HUES6 (cell line): Measurements from ENCODE around the gene MAP4K3.

ENCODE experiments used
- H3K27ac ChIP-seq: 2 replicates; pipeline ENCODE4 v1.7.0; 2013; ENCODE audit warnings: low read depth, mild to moderate bottlenecking, low read length, inconsistent platforms
- H3K27me3 ChIP-seq: 2 replicates; pipeline ENCODE4 v1.6.1; 2013; ENCODE audit warnings: low read length; ENCODE audit not compliant: control insufficient read depth, insufficient read depth
- H3K36me3 ChIP-seq: 2 replicates; pipeline ENCODE4 v1.6.1; 2013; ENCODE audit warnings: low read length; ENCODE audit not compliant: control insufficient read depth, insufficient read depth
- H3K4me1 ChIP-seq: 2 replicates; pipeline ENCODE4 v1.6.1; 2013; ENCODE audit warnings: low read length; ENCODE audit not compliant: control insufficient read depth, insufficient read depth
- H3K4me3 ChIP-seq: 2 replicates; pipeline ENCODE4 v1.5.1; 2013; ENCODE audit warnings: low read depth, low read length
- H3K9ac ChIP-seq: one replicate; pipeline ENCODE4 v1.6.1; 2013; ENCODE audit warnings: mild to moderate bottlenecking, low read length
- H3K9me3 ChIP-seq: 2 replicates; pipeline ENCODE4 v1.6.1; 2013; ENCODE audit warnings: low read depth, low read length; ENCODE audit not compliant: control insufficient read depth, insufficient read depth

The MAP4K3 gene

DNA sequence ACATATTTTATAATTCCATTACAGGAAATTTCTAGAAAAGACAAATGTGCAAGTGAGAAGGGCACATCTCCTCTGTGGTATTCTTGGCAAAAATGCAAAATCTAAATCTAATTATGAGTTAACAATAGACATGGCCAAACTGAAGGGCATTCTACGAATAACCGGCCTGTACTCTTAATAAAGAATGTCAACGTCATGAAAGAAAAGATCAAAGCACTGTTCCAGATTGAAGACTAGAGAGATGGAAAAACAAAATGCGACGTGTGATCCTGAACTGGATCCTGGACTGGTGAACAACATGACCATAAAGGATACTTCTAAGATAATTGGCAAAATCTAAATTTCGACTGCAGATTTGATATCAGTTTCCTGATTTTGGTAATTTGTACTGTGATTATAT, 196.3 kb downstream of the MAP4K3 start:
- Histone ChIP-seq H3K36me3 (no peaks in the 10 kb centered on the region), H3K4me1 (peaks cover 10% of the 10 kb centered on the region; the same call in 1 of the 2 replicates), H3K9me3 (peaks cover 11% of the 10 kb centered on the region; the same call in 1 of the 2 replicates), H3K9ac (no peak overlapping the region), H3K27me3 (no peaks in the 10 kb centered on the region), H3K4me3 (no peak overlapping the region), H3K27ac (no peak overlapping the region)

DNA sequence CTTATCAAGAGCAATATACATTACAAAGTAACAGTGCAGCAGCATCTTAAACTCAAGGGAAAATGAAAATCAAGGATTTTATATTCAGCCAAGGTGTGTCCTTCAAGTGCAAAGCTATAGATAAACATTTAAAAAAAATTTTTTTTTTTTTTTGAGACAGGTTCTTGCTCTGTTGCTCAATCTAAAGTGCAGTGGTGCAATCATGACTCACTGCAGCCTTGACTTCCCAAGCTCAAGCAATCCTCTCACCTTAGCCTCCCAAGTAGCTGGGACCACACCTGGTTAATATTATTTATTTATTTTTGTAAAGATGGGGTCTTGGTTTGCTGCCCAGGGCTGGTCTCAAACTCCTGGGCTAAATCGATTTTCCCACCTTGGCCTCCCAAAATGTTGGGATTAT, 202.3 kb downstream of the MAP4K3 start:
- no peak overlapping the region for H3K4me3 ChIP-seq
- no peak overlapping the region for H3K27ac ChIP-seq
- H3K4me1 ChIP-seq, result peaks cover under 1% of the 10 kb centered on the region; the same call in 1 of the 2 replicates

DNA sequence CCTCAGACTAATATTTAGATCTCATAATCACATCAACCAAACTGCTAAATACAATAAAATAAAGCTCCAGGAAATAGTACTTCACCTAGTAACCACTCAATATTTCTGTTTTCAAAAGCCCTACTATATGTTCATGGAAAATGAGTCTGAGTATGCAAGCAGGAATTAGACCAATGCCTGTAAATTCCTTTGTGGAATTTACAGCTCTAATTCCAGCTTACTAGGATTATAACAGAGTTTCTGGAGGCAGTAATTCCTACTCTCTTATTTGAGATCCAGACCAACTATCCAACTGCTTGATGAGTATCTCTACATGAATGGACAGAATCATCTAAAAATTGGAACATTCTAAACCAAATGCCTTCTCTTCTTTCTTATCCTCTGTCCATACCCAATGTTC, 204.9 kb downstream of the MAP4K3 start:
- Histone ChIP-seq H3K27me3 (no peaks in the 10 kb centered on the region), H3K9me3 (0 out of 2 replicates have a peak, but pooled peaks cover 5% of the 10 kb centered on the region), H3K4me1 (peaks cover 19% of the 10 kb centered on the region), H3K27ac (no peak overlapping the region), H3K9ac (no peak overlapping the region), H3K36me3 (no peaks in the 10 kb centered on the region), H3K4me3 (no peak overlapping the region)

More for the DNA sequence above, 202.3 kb downstream of the MAP4K3 start:
- H3K27me3 ChIP-seq, result no peaks in the 10 kb centered on the region
- no peaks in the 10 kb centered on the region for H3K36me3 ChIP-seq
- no peak overlapping the region for H3K9ac ChIP-seq
- 0 out of 2 replicates have a peak, but pooled peaks cover 5% of the 10 kb centered on the region for H3K9me3 ChIP-seq

DNA sequence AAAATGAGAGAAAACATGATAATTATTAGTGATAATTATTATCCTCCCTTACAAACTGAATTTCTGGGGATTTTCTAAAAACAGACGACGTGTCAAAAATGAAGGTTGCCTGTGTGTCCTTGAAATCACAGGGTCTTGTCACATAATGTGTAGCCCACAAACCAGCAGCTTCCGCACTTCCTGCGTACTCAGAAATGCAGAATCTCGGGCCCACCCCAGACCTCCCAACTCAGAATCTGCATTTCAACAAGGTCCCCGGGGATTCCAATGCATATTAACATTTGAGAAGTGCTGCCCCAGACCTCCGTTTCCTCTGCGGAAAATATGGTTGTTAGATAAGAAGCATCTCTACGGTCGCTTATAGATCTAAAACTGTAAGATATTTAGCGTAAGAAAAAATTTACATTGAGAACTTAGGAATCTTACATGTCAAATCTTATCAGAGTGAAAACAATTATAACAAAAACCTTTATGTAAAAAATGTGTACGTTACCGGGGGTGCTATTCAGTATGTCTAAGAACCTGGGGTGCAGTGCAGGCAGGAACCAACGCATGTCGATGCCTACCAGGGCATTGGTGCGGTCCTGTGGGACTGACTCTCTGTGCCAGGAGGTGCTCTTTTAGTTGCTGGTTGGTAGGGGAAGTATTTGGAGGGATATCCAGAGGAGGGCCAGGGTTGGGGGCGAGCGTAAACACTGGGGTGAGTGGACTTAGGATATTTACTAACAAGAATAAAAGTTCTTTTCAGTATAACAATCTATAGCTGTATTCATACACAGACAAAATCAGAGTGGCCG, 208.5 kb downstream of the MAP4K3 start:
- peak overlapping the region; percentile 55 for H3K4me3 ChIP-seq
- peaks cover 19% of the 10 kb centered on the region for H3K4me1 ChIP-seq
- no peaks in the 10 kb centered on the region for H3K36me3 ChIP-seq
- H3K9ac ChIP-seq, result peak overlapping the region; percentile 6
- H3K27ac ChIP-seq, result peak overlapping the region; percentile 2; the same call in 1 of the 2 replicates
- no peaks in the 10 kb centered on the region for H3K9me3 ChIP-seq
- H3K27me3 ChIP-seq, result no peaks in the 10 kb centered on the region

DNA sequence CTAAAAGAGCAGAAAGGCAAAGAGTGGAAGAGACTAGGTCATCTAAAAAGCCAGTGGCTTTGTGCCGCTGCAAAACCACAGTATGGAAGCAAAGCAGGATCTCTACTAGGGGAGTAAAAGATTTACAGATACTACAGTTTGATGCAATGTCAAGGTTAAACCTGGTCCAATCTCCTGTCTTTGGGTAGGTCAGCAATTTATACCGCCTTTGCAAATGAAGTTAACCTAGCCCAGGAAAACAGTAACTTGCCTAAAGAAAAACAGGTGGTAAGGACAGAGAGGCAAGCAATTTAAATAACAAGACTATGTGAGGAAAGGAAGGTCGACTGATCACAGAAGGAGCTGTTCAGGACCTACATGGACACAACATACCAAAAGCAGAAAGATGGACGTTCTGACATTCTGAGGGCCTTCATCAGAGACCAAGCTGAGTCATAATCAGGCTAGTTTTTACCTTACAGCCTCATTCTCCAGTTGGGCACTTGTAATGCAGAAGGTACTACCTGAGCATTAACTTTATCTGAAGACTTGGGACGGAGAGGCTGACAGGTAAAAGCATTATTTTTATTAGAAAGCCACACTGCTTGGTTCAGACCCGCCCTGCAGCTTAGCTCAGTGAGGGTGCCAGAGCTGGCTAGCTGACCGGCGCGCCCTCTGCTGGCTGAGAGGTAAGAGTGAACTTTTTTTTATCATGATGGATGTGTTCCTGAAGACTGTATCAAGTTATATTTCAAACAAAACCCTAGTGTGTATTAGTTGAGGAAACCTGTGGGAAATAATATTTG, 209.3 kb downstream of the MAP4K3 start:
- Histone ChIP-seq H3K4me1 (peaks cover 19% of the 10 kb centered on the region), H3K27me3 (no peaks in the 10 kb centered on the region), H3K9me3 (no peaks in the 10 kb centered on the region), H3K36me3 (no peaks in the 10 kb centered on the region), H3K27ac (peak overlapping the region; percentile 7; the same call in 1 of the 2 replicates), H3K9ac (peak overlapping the region; percentile 6), H3K4me3 (peak overlapping the region; percentile 55)

DNA sequence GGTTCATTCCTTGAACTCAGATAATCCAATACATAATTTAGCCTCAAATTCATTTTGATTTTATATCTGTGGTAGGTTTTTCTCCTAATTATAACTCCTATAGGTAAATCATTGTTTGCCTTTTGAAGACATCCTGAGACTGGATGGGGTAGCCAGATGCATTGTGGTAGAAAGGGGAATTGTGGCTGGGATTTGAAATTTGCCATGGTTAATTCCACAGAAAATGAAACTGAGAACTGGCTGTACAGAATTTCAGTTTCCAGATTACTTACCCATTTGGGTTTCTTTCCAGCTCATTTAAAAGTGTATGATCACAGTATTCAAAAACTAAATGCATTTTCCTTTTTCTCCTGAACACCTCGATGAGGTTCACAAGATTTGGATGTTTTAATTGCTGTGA, 211.5 kb downstream of the MAP4K3 start:
- Histone ChIP-seq H3K9ac (no peak overlapping the region), H3K4me1 (peaks cover 19% of the 10 kb centered on the region), H3K36me3 (no peaks in the 10 kb centered on the region), H3K27me3 (no peaks in the 10 kb centered on the region), H3K9me3 (no peaks in the 10 kb centered on the region), H3K27ac (no peak overlapping the region), H3K4me3 (no peak overlapping the region)

DNA sequence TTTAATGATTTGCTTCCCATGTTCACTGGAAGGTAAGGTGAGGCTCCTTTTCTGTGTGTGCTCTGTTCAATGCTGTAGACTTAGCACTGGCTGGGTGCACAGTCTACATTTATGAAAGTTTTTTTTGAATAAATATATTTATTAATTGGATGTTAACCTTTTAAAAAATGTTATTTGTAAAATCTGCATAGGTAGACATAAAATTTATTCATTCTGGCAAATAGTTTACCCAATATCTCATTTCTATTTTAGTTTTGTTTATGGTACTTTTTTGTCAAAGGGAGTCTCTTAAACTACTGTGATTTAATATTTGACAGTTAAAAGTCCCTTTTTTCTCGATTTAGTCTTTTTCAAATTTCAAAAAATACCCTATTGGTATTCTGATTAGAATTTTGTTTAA, 213.2 kb downstream of the MAP4K3 start:
- H3K4me3 ChIP-seq, result no peak overlapping the region
- H3K9ac ChIP-seq, result no peak overlapping the region
- no peaks in the 10 kb centered on the region for H3K27me3 ChIP-seq
- H3K27ac ChIP-seq, result no peak overlapping the region
- H3K9me3 ChIP-seq, result no peaks in the 10 kb centered on the region
- no peaks in the 10 kb centered on the region for H3K36me3 ChIP-seq
- H3K4me1 ChIP-seq, result peaks cover 19% of the 10 kb centered on the region

DNA sequence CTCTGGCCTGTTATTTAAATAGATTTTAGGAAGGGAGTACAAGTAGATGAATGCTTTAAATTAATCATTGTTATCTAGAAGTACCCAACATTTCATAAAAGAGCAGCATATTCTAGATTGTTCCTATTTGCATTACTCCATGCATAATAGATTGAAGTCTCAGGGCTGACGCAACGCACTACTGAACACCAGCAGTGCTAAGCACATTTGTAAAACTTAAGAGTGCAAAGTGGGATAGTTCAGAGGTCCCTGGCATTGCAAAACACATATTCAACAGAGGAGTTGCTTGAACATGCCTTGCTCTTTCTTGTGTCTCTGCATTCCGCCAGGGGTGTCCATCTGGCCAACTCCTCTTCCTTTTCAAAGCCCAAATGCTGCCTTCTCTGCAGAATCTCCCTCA, 215.6 kb downstream of the MAP4K3 start:
- Histone ChIP-seq H3K36me3 (no peaks in the 10 kb centered on the region), H3K27ac (no peak overlapping the region), H3K9me3 (no peaks in the 10 kb centered on the region), H3K27me3 (no peaks in the 10 kb centered on the region), H3K4me1 (peaks cover 8% of the 10 kb centered on the region), H3K4me3 (no peak overlapping the region), H3K9ac (no peak overlapping the region)

DNA sequence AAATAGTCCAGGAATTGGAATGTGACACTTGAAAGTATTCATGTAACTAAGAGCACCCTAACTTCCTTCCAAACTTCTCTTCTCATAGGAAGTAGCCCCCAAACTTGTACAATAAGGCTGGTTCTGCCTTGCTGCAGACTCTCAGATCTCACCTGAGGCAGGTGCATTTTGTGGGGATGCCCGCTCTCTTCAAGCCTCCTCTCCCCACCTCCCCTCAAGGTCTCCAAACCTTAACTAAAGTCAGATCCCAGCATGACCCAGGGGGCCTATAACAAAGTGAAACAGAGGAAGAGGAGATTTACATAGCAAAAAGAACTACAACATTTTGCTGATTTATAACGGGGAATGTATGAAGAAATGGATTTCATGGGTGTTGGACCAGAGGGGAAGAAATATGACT, 216.9 kb downstream of the MAP4K3 start:
- Histone ChIP-seq H3K27ac (no peak overlapping the region), H3K4me1 (peaks cover 8% of the 10 kb centered on the region), H3K9ac (no peak overlapping the region), H3K9me3 (no peaks in the 10 kb centered on the region), H3K4me3 (no peak overlapping the region), H3K27me3 (no peaks in the 10 kb centered on the region), H3K36me3 (no peaks in the 10 kb centered on the region)

DNA sequence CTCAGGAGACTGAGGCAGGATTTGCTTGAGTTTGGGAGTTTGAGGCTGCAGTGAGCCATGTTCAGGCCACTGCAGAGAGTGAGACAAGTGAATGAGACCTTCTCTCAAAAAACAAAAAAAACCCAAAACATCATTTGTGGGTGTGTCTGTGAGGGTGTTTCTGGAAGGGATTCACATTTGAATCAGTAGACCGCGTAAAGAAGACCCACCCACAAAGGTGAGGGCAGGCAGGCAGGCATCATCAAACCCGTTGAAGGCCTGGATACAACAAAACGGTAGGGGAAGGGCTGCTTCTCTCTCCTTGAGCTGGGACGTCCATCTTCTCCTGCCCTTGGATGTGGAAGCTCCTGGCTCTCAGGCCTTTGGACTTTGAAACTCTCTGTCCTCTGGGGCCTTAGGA, 218.7 kb downstream of the MAP4K3 start:
- H3K4me3 ChIP-seq, result no peak overlapping the region
- no peaks in the 10 kb centered on the region for H3K9me3 ChIP-seq
- H3K4me1 ChIP-seq, result peaks cover 8% of the 10 kb centered on the region
- H3K36me3 ChIP-seq, result no peaks in the 10 kb centered on the region
- H3K27me3 ChIP-seq, result no peaks in the 10 kb centered on the region
- no peak overlapping the region for H3K27ac ChIP-seq
- H3K9ac ChIP-seq, result no peak overlapping the region

DNA sequence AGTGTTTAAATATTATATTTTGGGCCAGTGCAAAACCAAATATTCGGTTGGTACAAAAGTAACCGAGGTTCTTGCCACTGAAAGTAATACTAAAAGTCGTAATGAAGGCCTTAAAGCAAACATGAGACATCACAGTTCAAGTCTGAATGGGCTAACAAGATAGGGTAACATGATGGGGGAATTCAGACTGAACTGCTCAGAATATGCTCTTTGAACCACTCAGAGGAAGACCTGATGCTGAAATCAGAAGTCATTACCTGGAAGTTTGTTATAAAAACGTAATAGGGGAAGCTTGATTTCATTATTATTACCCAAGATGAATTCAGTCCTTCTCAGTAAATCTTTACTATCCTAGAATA, 219.9 kb downstream of the MAP4K3 start:
- Histone ChIP-seq H3K27ac (no peak overlapping the region), H3K27me3 (no peaks in the 10 kb centered on the region), H3K4me1 (peaks cover 8% of the 10 kb centered on the region), H3K9ac (no peak overlapping the region), H3K36me3 (no peaks in the 10 kb centered on the region), H3K4me3 (no peak overlapping the region), H3K9me3 (no peaks in the 10 kb centered on the region)
